ENCODE results near the gene CLDN6. TPM values are rescaled to one million over a fixed set of nuclear protein-coding genes. Genes with fewer than 3 reads are reported as not detected.
A peak's percentile ranks its signal among the peaks of the same experiment; 100 is the strongest.

The CLDN6 gene
- total RNA-seq, 1 experiment from 2014 or later, result 0.49 TPM

DNA sequence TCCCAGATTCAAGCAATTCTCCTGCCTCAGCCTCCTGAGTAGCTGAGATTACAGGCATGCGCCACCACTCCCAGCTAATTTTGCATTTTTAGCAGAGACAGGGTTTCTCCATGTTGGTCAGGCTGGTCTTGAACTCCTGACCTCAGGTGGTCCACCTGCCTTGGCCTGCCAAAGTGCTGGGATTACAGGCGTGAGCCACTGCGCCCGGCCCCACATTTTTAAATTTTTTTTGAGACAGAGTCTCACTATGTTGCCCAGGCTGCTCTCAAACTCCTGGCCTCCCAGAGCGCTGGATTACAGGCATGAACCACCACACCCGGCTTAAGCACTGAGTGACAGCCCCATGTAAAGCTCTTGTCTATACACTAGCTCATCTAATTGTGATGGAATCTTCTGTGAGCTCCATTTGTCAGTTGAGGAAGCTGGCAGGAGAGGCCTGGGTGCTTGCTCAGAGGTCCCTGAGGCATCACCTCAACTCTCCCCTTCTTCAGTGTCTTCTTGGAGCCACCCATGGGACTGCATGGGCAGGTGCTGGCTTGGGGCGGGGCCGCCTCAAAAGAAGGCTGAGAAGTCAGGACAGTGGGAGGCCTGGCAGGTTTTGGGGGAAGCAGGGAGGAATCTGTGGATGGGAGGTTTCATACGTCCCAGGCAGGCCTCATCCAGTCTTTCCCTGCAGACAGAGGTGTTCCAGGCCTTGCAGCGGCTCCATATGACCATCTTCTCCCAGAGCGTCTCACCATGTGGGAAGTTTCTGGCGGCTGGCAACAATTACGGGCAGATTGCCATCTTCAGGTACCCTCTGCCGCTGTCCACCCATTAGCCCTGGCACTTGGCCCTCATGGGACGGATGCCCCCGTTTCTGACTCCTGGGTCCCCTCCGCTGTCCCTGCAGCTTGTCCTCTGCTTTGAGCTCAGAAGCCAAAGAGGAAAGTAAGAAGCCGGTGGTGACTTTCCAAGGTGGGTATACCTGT lies 7.3 kb upstream of the CLDN6 start (continued):
- no peak for TF ChIP-seq JUND (IDR thresholded peaks at IDR 0.05)
- TF ChIP-seq POLR2A (IDR thresholded peaks at IDR 0.05; ENCODE audit: borderline replicate concordance, extremely low read depth, insufficient read depth, insufficient read length), result no peak
- no peak for TF ChIP-seq ZNF274 (IDR thresholded peaks at IDR 0.05; ENCODE audit: low read depth, low read length)

GRCh38 chr16:3023669-3024478 lies 5.9 kb upstream of the CLDN6 start, which contains the start of the genes HCFC1R1 and THOC6:
HCFC1R1 (minus strand) TSS chr16:3023942; CDS start chr16:3023941, 1 bp downstream.
THOC6 (plus strand) TSS chr16:3024035; CDS start chr16:3024327, 292 bp downstream.
- Histone ChIP-seq H3K27me3 (ENCODE audit: insufficient read depth, low read length) (no peaks in the 10 kb centered on the region), H2AFZ (ENCODE audit: low read depth, low read length, poor library complexity, severe bottlenecking) (no peak within 1 kb of the TSS)

More at GRCh38 chr16:3023669-3024478, 5.9 kb upstream of the CLDN6 start, which contains the start of the genes HCFC1R1 and THOC6:
- BruUV-seq (replicated peaks), result no TSS peak
- ChIA-PET CTCF (interaction anchor here (0.9 to 6.1 kb wide), 6 partner anchors 8 to 20 kb away, joined by 3 to 39 read pairs (median 4); partner anchors contain the start of gene CLDN9), POLR2A (interaction anchor here (0.9 to 8.2 kb wide), 10 partner anchors 7 to 868 kb away, joined by 3 to 188 read pairs (median 6); partner anchors contain the start of genes KREMEN2, TRAF7 and ZNF213), RAD21 (ENCODE audit: low non-redundant PET in 1 of 2, low total read pairs in 2 of 2, uncharacterized antibody in 2 of 2, unreplicated experiment in 2 of 2) (interaction anchor here in 1 of 2 experiments (1.0 kb wide), 1 partner anchor 20 kb away, joined by 3 read pairs; no protein-coding TSS in a partner anchor)
- H3K36me3 ChIP-seq (ENCODE audit: control insufficient read depth in 1 of 2, insufficient read depth in 2 of 2, low read length in 2 of 2), result peaks cover 8 to 32% of the 10 kb centered on the region in 2 experiments; a peak in 2 of 4 replicates
- H3K4me2 ChIP-seq (ENCODE audit: low read length), result peak within 1 kb of the TSS; percentile 86
- H3K27ac ChIP-seq (ENCODE audit: low read depth, low read length), result peak within 1 kb of the TSS; percentile 100
- intact Hi-C loops (cut with micrococcal nuclease), result loop anchor here (2.0 to 5.0 kb wide), 3 partner anchors 19 to 867 kb away; partner anchors contain the start of genes PKMYT1 and TRAF7
- no peaks in the 10 kb centered on the region for H4K20me1 ChIP-seq (ENCODE audit: insufficient read depth)
- H3K79me2 ChIP-seq (ENCODE audit: insufficient read depth, low read length), result peaks cover 26% of the 10 kb centered on the region; the same call in 1 of the 2 replicates
- no peaks in the 10 kb centered on the region for H3K9me2 ChIP-seq (ENCODE audit: insufficient read depth)
- H3K9me3 ChIP-seq (ENCODE audit: control insufficient read depth in 1 of 2, insufficient read depth in 1 of 2, low read depth in 1 of 2, low read length in 2 of 2), result no peaks in the 10 kb centered on the region
- DNase-seq (ENCODE audit: low read depth, low spot score), result peak; percentile 98
- peak; percentile 52 for ATAC-seq
- H3K4me3 ChIP-seq (replicated peaks in 1 of 2; ENCODE audit: low read depth in 1 of 2, low read length in 2 of 2), result peak within 1 kb of the TSS; percentile 94 to 95
- H3K4me1 ChIP-seq (ENCODE audit: control insufficient read depth in 1 of 2, insufficient read depth in 2 of 2, low read length in 2 of 2), result peaks cover 22 to 64% of the 10 kb centered on the region in 2 experiments
- H3K9ac ChIP-seq (ENCODE audit: low read length), result peak within 1 kb of the TSS; percentile 99
- no peak for TF ChIP-seq EGR1 (IDR thresholded peaks at IDR 0.05; ENCODE audit: low read depth)
- no peak for TF ChIP-seq EZH2 (IDR thresholded peaks at IDR 0.05)
- no peak for TF ChIP-seq CBX3 (IDR thresholded peaks at IDR 0.05; ENCODE audit: low read depth)
- TF ChIP-seq JUND (IDR thresholded peaks at IDR 0.05), result no peak
- TF ChIP-seq, protein P1, sequence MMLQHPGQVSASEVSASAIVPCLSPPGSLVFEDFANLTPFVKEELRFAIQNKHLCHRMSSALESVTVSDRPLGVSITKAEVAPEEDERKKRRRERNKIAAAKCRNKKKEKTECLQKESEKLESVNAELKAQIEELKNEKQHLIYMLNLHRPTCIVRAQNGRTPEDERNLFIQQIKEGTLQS (IDR thresholded peaks at IDR 0.05), result no peak
- no peak for TF ChIP-seq SRF (IDR thresholded peaks at IDR 0.05; ENCODE audit: low read depth)
- TF ChIP-seq ZFX (IDR thresholded peaks at IDR 0.05), result peak; percentile 32; the same call in 1 of the 2 replicates
- TF ChIP-seq, protein P2, sequence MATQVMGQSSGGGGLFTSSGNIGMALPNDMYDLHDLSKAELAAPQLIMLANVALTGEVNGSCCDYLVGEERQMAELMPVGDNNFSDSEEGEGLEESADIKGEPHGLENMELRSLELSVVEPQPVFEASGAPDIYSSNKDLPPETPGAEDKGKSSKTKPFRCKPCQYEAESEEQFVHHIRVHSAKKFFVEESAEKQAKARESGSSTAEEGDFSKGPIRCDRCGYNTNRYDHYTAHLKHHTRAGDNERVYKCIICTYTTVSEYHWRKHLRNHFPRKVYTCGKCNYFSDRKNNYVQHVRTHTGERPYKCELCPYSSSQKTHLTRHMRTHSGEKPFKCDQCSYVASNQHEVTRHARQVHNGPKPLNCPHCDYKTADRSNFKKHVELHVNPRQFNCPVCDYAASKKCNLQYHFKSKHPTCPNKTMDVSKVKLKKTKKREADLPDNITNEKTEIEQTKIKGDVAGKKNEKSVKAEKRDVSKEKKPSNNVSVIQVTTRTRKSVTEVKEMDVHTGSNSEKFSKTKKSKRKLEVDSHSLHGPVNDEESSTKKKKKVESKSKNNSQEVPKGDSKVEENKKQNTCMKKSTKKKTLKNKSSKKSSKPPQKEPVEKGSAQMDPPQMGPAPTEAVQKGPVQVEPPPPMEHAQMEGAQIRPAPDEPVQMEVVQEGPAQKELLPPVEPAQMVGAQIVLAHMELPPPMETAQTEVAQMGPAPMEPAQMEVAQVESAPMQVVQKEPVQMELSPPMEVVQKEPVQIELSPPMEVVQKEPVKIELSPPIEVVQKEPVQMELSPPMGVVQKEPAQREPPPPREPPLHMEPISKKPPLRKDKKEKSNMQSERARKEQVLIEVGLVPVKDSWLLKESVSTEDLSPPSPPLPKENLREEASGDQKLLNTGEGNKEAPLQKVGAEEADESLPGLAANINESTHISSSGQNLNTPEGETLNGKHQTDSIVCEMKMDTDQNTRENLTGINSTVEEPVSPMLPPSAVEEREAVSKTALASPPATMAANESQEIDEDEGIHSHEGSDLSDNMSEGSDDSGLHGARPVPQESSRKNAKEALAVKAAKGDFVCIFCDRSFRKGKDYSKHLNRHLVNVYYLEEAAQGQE (IDR thresholded peaks at IDR 0.05; ENCODE audit: low read depth), result no peak
- peak; percentile 62 for TF ChIP-seq YY1 (IDR thresholded peaks at IDR 0.05; ENCODE audit: extremely low read depth, insufficient replicate concordance, low read depth, low read length)
- peak; percentile 61 for TF ChIP-seq POLR2A (IDR thresholded peaks at IDR 0.05; ENCODE audit: borderline replicate concordance, extremely low read depth, insufficient read depth, insufficient read length)
- TF ChIP-seq POLR2AphosphoS5 (IDR thresholded peaks at IDR 0.05; ENCODE audit: low read depth, low read length), result peak; percentile 80
- TF ChIP-seq ZBTB33 (IDR thresholded peaks at IDR 0.05; ENCODE audit: extremely low read depth, insufficient replicate concordance, low read length), result peak; percentile 89
- TF ChIP-seq TCF7L2 (IDR thresholded peaks at IDR 0.05; ENCODE audit: borderline replicate concordance, extremely low read depth, insufficient read depth, insufficient read length), result peak; percentile 16

Measured in HCT116 (cell line).